GM10266 (cell line): ENCODE measurements around the gene LYPLA2.
"Not testable (repeated sequence)": the region's sequence is repeated elsewhere in the genome, so short reads cannot be mapped to it uniquely, and the experiment has no call there.

ENCODE experiments used
- DNase-seq: peaks from one replicate; pipeline ENCODE4 v3.0.0; 2012; ENCODE audit errors: extremely low spot score
- TF ChIP-seq, protein P1 (sequence below): IDR thresholded peaks from 2 replicates; pipeline ENCODE4 v1.5.1; 2012; ENCODE audit warnings: mild to moderate bottlenecking, low read depth; ENCODE audit not compliant: control insufficient read depth, insufficient read depth; ENCODE audit errors: missing control alignments

Gene LYPLA2

DNA sequence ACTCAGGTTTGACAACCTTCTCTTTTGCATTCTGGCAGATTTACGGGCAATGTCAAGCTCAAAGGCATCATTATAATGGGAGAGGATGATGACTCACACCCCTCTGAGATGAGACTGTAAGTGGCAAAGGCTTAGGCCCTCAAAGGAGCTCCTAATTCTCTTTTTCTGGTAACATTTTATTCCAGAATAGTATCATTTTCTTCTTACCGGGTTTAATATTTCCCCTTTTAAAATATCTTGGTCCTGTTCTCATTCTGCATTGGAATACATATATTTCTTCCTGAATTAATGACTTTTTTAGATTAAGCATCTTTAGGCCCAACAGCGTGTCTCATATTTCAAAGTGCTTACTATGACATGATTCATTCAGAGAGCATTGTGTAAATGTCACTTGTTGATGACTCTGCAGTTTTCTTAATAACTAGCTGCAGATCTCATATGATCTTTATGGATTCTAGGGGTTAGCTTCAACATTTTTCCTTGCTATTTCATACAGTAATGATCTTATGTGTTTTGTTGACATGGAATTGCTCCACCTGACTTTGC is 11.0 kb upstream of the LYPLA2 start:
- TF ChIP-seq, protein P1, sequence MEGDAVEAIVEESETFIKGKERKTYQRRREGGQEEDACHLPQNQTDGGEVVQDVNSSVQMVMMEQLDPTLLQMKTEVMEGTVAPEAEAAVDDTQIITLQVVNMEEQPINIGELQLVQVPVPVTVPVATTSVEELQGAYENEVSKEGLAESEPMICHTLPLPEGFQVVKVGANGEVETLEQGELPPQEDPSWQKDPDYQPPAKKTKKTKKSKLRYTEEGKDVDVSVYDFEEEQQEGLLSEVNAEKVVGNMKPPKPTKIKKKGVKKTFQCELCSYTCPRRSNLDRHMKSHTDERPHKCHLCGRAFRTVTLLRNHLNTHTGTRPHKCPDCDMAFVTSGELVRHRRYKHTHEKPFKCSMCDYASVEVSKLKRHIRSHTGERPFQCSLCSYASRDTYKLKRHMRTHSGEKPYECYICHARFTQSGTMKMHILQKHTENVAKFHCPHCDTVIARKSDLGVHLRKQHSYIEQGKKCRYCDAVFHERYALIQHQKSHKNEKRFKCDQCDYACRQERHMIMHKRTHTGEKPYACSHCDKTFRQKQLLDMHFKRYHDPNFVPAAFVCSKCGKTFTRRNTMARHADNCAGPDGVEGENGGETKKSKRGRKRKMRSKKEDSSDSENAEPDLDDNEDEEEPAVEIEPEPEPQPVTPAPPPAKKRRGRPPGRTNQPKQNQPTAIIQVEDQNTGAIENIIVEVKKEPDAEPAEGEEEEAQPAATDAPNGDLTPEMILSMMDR, result no peak
- no peak for DNase-seq

- DNase-seq, result not testable (repeated sequence)
Observed at GRCh38 chr1:23783141-23783540, 7.8 kb upstream of the LYPLA2 start.

- TF ChIP-seq, protein P1, result no peak
- DNase-seq, result no peak
Observed at GRCh38 chr1:23784846-23785245, 6.1 kb upstream of the LYPLA2 start.

GRCh38 chr1:23787701-23788100 is 3.2 kb upstream of the LYPLA2 start:
- no peak for DNase-seq
- TF ChIP-seq, protein P1, result no peak

DNA sequence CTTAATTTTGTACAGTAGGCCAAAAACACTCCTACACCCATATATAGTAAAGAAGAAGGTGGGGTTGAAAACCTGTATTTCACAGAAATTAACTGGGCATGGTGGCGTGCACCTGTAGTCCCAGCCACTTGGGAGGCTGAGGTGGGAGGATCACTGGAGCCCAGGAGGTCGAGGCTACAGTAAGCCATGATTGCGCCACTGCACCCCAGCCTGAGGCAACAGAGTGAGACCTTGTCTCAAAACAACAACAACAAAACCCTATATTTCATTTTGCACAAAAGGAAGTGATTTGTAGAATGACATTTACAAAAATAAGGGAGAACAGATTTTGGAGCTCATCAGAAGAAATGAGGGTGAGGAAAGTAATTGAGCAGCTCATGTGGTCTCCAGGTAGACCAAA is 2.2 kb upstream of the LYPLA2 start:
- TF ChIP-seq, protein P1, result no peak
- no peak for DNase-seq

DNA sequence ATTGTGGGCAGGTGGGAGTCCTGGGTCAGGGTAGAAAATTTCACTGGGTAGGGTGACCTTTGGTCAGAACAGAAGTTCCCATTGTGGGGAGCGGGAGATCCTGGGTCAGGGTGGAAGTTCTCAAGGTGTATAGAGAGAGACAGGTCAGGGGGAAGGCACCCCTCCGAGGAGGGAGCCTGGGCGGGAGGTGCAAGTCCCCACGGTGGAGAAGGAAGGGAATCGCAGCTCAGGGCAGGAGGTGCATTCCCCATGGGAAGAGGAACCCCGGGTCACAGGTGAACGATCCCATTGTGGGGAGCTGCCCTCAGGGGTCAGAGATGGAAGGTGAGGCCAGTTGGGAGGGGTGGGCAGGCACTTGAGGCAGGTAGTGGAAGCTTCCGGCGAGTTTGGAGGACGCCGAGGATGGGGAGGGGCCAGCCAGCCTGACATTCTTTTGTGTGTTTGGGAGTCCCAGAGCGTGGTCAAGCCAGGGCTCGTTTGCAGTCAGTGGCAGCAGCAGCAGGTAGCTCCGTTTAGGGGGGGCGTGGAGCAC is 637 bp downstream of the LYPLA2 start:
- peak; percentile 53 for DNase-seq
- TF ChIP-seq, protein P1, result no peak

GRCh38 chr1:23792151-23792945 is 1.4 kb downstream of the LYPLA2 start:
- DNase-seq, result no peak
- TF ChIP-seq, protein P1, result no peak
